Activated CD8-positive, alpha-beta T cell treated with anti-CD3 and anti-CD28 coated beads, Interleukin-2, amount 10 ng/mL, durations not matched to agents 7 days and 5 days (primary cell): ENCODE results near the gene STAU1. TPM values are rescaled to one million over a fixed set of nuclear protein-coding genes. Genes with fewer than 3 reads are reported as not detected.
"Not testable (repeated sequence)": the region's sequence is repeated elsewhere in the genome, so short reads cannot be mapped to it uniquely, and the experiment has no call there.

Experiments used
- ATAC-seq: fragments of 150-1000 bp; cut with Tn5 transposase; one replicate; pipeline ENCODE4 v1.10.0; 2021; ENCODE audit warnings: moderate library complexity
- CTCF ChIA-PET: fragments of 350-600 bp; sonication (Branson Sonifier 250); formaldehyde crosslinking; loops from one replicate; lab custom pipeline; 2021; ENCODE audit warnings: antibody characterized with exemption; lab: Charles Lee
- POLR2A ChIA-PET: fragments of 350-600 bp; sonication (Branson Sonifier 250); formaldehyde crosslinking; loops from one replicate; lab custom pipeline; 2021; ENCODE audit warnings: antibody characterized with exemption; lab: Charles Lee
- DNase-seq: peaks from one replicate; pipeline ENCODE4 v3.0.0-alpha.2; 2020
- H3K27ac Mint-ChIP-seq: one replicate; pipeline ENCODE4 v1.8.0; 2021; ENCODE audit warnings: mild to moderate bottlenecking, mixed read lengths
- H3K27me3 Mint-ChIP-seq: one replicate; pipeline ENCODE4 v1.8.0; 2021; ENCODE audit warnings: low read depth, mixed read lengths
- H3K36me3 Mint-ChIP-seq: one replicate; pipeline ENCODE4 v1.8.0; 2021; ENCODE audit warnings: low read depth, mixed read lengths
- H3K4me1 Mint-ChIP-seq: one replicate; pipeline ENCODE4 v1.8.0; 2021; ENCODE audit warnings: low read depth, mixed read lengths
- H3K4me3 Mint-ChIP-seq: one replicate; pipeline ENCODE4 v1.8.0; 2021; ENCODE audit warnings: mild to moderate bottlenecking, mixed read lengths
- H3K9me3 Mint-ChIP-seq: one replicate; pipeline ENCODE4 v1.8.0; 2022; ENCODE audit warnings: mixed read lengths; ENCODE audit not compliant: insufficient read depth
- total RNA-seq, 2 experiments: library from RNA; stranded (reverse); gene quantifications; one replicate each; pipeline ENCODE4 v1.2.3, GENCODE V29; 2021

STAU1 gene
- total RNA-seq, 2 experiments from 2014 or later = 42.5 to 46.5 TPM

- Mint-ChIP-seq H3K4me1 (peaks cover 4% of the 10 kb centered on the region), H3K36me3 (peaks cover 26% of the 10 kb centered on the region), H3K27me3 (no peaks in the 10 kb centered on the region), H3K27ac (no peak overlapping the region), H3K4me3 (no peak overlapping the region), H3K9me3 (no peaks in the 10 kb centered on the region)
- CTCF ChIA-PET = no interaction called here
- POLR2A ChIA-PET = no interaction called here
- ATAC-seq (no peak), DNase-seq (no peak)
These were observed 47.3 kb downstream of the STAU1 start for GRCh38 chr20:49140834-49141233.

GRCh38 chr20:49140411-49140810, 47.7 kb downstream of the STAU1 start:
- H3K4me1 Mint-ChIP-seq = peaks cover 4% of the 10 kb centered on the region
- POLR2A ChIA-PET = no interaction called here
- DNase-seq = no peak

GRCh38 chr20:49138431-49138830, 49.7 kb downstream of the STAU1 start:
- ChIA-PET CTCF (interaction anchor here (0.6 to 8.1 kb wide), 5 partner anchors 10 to 78 kb away, joined by 3 to 185 read pairs (median 3); partner anchors contain the start of gene DDX27), POLR2A (interaction anchor here (0.6 kb wide), 1 partner anchor 41 kb away, joined by 3 read pairs; no protein-coding TSS in a partner anchor)
- ATAC-seq (no peak), DNase-seq (no peak)
- no peak overlapping the region for H3K27ac Mint-ChIP-seq
- H3K4me3 Mint-ChIP-seq = no peak overlapping the region
- H3K27me3 Mint-ChIP-seq = no peaks in the 10 kb centered on the region
- no peaks in the 10 kb centered on the region for H3K9me3 Mint-ChIP-seq
- H3K4me1 Mint-ChIP-seq = peaks cover 4% of the 10 kb centered on the region
- H3K36me3 Mint-ChIP-seq = peaks cover 34% of the 10 kb centered on the region

More at GRCh38 chr20:49140411-49140810, 47.7 kb downstream of the STAU1 start:
- ATAC-seq = no peak
- H3K27me3 Mint-ChIP-seq = no peaks in the 10 kb centered on the region
- no peak overlapping the region for H3K4me3 Mint-ChIP-seq
- no peaks in the 10 kb centered on the region for H3K9me3 Mint-ChIP-seq
- H3K36me3 Mint-ChIP-seq = peaks cover 30% of the 10 kb centered on the region
- CTCF ChIA-PET = no interaction called here
- no peak overlapping the region for H3K27ac Mint-ChIP-seq

- Mint-ChIP-seq H3K4me1 (peaks cover 9% of the 10 kb centered on the region), H3K27ac (no peak overlapping the region), H3K27me3 (no peaks in the 10 kb centered on the region), H3K4me3 (no peak overlapping the region), H3K36me3 (peaks cover 36% of the 10 kb centered on the region), H3K9me3 (no peaks in the 10 kb centered on the region)
- CTCF ChIA-PET = interaction anchor here (1.0 to 8.1 kb wide), 2 partner anchors 12 to 80 kb away, joined by 3 to 185 read pairs; partner anchors contain the start of gene DDX27
- POLR2A ChIA-PET = interaction anchor here (1.0 kb wide), 1 partner anchor 82 kb away, joined by 3 read pairs; the partner anchor contains the start of gene DDX27
- ATAC-seq (no peak), DNase-seq (no peak)
These were observed 51.1 kb downstream of the STAU1 start for GRCh38 chr20:49136817-49137571.

GRCh38 chr20:49134797-49135196, 53.3 kb downstream of the STAU1 start:
- DNase-seq, H3K4me1 Mint-ChIP-seq, H3K4me3 Mint-ChIP-seq, POLR2A ChIA-PET, ATAC-seq, H3K27me3 Mint-ChIP-seq, H3K9me3 Mint-ChIP-seq: not testable (repeated sequence)
- CTCF ChIA-PET = interaction anchor here (2.7 to 8.1 kb wide), 3 partner anchors 47 to 82 kb away, joined by 13 to 185 read pairs (median 40); partner anchors contain the start of gene DDX27
- Mint-ChIP-seq H3K36me3 (peaks cover 41% of the 10 kb centered on the region), H3K27ac (peak overlapping the region; percentile 1)

GRCh38 chr20:49133571-49133970, 54.6 kb downstream of the STAU1 start:
- POLR2A ChIA-PET = interaction anchor here (1.7 kb wide), 1 partner anchor 54 kb away, joined by 9 read pairs; no protein-coding TSS in a partner anchor
- no peaks in the 10 kb centered on the region for H3K27me3 Mint-ChIP-seq
- no peak for ATAC-seq
- peaks cover 6% of the 10 kb centered on the region for H3K4me1 Mint-ChIP-seq
- no peak overlapping the region for H3K27ac Mint-ChIP-seq
- no peak overlapping the region for H3K4me3 Mint-ChIP-seq
- peaks cover 35% of the 10 kb centered on the region for H3K36me3 Mint-ChIP-seq
- CTCF ChIA-PET = interaction anchor here (0.9 to 8.1 kb wide), 27 partner anchors 10 to 134 kb away, joined by 3 to 185 read pairs (median 5); partner anchors contain the start of genes CSE1L, DDX27 and STAU1
- no peak for DNase-seq
- H3K9me3 Mint-ChIP-seq = no peaks in the 10 kb centered on the region

GRCh38 chr20:49132995-49133478, 55.1 kb downstream of the STAU1 start:
- DNase-seq = peak; percentile 30
- Mint-ChIP-seq H3K9me3 (no peaks in the 10 kb centered on the region), H3K36me3 (peaks cover 33% of the 10 kb centered on the region), H3K27me3 (no peaks in the 10 kb centered on the region), H3K27ac (no peak overlapping the region), H3K4me3 (no peak overlapping the region), H3K4me1 (peaks cover 6% of the 10 kb centered on the region)
- ATAC-seq = peak; percentile 53
- POLR2A ChIA-PET = interaction anchor here (1.7 kb wide), 1 partner anchor 54 kb away, joined by 9 read pairs; no protein-coding TSS in a partner anchor
- CTCF ChIA-PET = interaction anchor here (0.7 to 8.1 kb wide), 37 partner anchors 8 to 146 kb away, joined by 3 to 185 read pairs (median 4); partner anchors contain the start of genes CSE1L, DDX27 and STAU1

GRCh38 chr20:49123982-49124381, 64.2 kb downstream of the STAU1 start:
- no peaks in the 10 kb centered on the region for H3K27me3 Mint-ChIP-seq
- H3K36me3 Mint-ChIP-seq = peaks cover 47% of the 10 kb centered on the region
- no peak overlapping the region for H3K27ac Mint-ChIP-seq
- DNase-seq (no peak), ATAC-seq (no peak)
- no peaks in the 10 kb centered on the region for H3K9me3 Mint-ChIP-seq
- peaks cover 4% of the 10 kb centered on the region for H3K4me1 Mint-ChIP-seq
- H3K4me3 Mint-ChIP-seq = no peak overlapping the region
- ChIA-PET POLR2A (no interaction called here), CTCF (interaction anchor here (1.6 to 2.2 kb wide), 2 partner anchors 93 kb away, joined by 5 to 7 read pairs; no protein-coding TSS in a partner anchor)

- H3K27ac Mint-ChIP-seq = no peak overlapping the region
- H3K4me3 Mint-ChIP-seq = no peak overlapping the region
- DNase-seq (no peak), ATAC-seq (no peak)
- H3K4me1 Mint-ChIP-seq = peaks cover 4% of the 10 kb centered on the region
- peaks cover 58% of the 10 kb centered on the region for H3K36me3 Mint-ChIP-seq
- ChIA-PET POLR2A (no interaction called here), CTCF (interaction anchor here (1.6 kb wide), 1 partner anchor 94 kb away, joined by 5 read pairs; no protein-coding TSS in a partner anchor)
- no peaks in the 10 kb centered on the region for H3K9me3 Mint-ChIP-seq
- H3K27me3 Mint-ChIP-seq = no peaks in the 10 kb centered on the region
These were observed 65.2 kb downstream of the STAU1 start for GRCh38 chr20:49122920-49123319.

GRCh38 chr20:49119988-49120387, 68.1 kb downstream of the STAU1 start:
- peaks cover 66% of the 10 kb centered on the region for H3K36me3 Mint-ChIP-seq
- CTCF ChIA-PET = interaction anchor here (1.0 to 1.3 kb wide), 4 partner anchors 13 to 97 kb away, joined by 3 to 9 read pairs (median 4); no protein-coding TSS in a partner anchor
- no peak overlapping the region for H3K4me3 Mint-ChIP-seq
- no peaks in the 10 kb centered on the region for H3K4me1 Mint-ChIP-seq
- no peaks in the 10 kb centered on the region for H3K27me3 Mint-ChIP-seq
- ATAC-seq (no peak), DNase-seq (no peak)
- H3K27ac Mint-ChIP-seq = no peak overlapping the region
- POLR2A ChIA-PET = interaction anchor here (1.0 kb wide), 1 partner anchor 16 kb away, joined by 3 read pairs; no protein-coding TSS in a partner anchor
- no peaks in the 10 kb centered on the region for H3K9me3 Mint-ChIP-seq

- no peaks in the 10 kb centered on the region for H3K9me3 Mint-ChIP-seq
- peaks cover 62% of the 10 kb centered on the region for H3K36me3 Mint-ChIP-seq
- H3K27me3 Mint-ChIP-seq = no peaks in the 10 kb centered on the region
- H3K27ac Mint-ChIP-seq = peak overlapping the region; percentile 50
- no peak overlapping the region for H3K4me3 Mint-ChIP-seq
- ChIA-PET POLR2A (interaction anchor here (0.8 kb wide), 1 partner anchor 132 kb away, joined by 3 read pairs; no protein-coding TSS in a partner anchor), CTCF (interaction anchor here (1.4 to 1.8 kb wide), 2 partner anchors 15 to 99 kb away, joined by 3 to 6 read pairs; no protein-coding TSS in a partner anchor)
- ATAC-seq (no peak), DNase-seq (no peak)
- H3K4me1 Mint-ChIP-seq = no peaks in the 10 kb centered on the region
These were observed 69.8 kb downstream of the STAU1 start for GRCh38 chr20:49118307-49118706.
